Measurements from ENCODE around the gene RNU2-1.
"Not testable (repeated sequence)": the region's sequence is repeated elsewhere in the genome, so short reads cannot be mapped to it uniquely, and the experiment has no call there.

The RNU2-1 gene

DNA sequence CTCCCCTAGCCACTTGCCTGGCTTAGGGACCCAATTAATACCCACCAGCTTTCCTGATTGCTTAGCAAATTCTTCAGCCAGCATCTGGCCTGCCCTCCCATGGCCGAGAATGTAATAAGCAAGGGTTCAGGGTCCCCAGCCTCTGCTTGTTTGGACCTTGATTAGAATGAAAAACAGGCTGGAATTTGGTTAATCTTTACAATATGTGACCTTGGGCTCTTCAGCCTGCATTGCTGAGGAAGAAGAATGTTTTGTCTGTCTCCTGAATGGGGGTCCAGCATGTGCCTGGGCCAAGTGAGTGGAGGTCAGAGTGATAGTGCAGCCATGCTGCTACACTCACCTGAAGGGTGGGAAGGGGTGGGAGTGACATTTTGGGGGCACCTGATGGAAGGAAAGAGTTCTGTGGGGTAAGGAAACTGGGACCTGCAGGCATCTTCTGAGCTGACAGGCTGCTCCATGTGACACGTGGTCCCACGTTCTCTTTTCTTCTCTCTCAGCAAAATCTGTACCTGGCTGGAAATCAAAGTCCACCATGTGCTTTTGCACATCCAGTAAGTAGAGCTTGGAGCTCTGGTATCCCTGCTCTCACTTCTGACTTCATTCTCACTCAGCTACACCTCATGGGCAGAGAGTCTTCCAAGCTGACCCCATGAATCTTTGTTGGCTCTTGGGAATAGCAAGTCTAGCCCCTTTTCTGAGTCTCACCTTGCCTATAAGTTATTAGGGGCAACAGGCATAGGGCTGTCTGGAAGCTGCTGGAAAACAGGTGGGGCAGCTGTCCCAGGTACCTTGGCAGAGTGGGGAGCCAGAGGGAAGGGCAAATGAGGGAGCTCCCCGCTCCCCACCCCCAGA, 16.8 kb downstream of the RNU2-1 start:
- DNase-seq, result no peak

DNA sequence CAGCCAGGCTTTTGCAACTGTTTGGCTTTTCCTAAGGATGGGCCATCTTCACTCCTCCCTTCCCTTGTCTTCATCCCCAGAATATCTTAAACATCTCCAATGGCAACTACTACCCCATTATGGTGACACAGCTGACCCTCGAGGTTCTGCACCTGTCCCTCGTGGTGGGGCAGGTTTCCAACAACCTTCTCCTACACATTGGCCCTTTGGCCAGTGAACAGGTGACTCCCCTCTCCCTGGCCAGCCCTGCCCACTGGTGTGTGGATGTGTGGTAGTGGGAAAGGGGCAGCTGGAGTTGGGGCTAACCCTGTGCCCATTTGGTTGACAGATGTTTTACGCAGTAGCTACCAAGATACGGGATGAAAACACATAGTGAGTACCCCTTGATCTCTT, 17.4 kb downstream of the RNU2-1 start:
- no peak for DNase-seq

DNA sequence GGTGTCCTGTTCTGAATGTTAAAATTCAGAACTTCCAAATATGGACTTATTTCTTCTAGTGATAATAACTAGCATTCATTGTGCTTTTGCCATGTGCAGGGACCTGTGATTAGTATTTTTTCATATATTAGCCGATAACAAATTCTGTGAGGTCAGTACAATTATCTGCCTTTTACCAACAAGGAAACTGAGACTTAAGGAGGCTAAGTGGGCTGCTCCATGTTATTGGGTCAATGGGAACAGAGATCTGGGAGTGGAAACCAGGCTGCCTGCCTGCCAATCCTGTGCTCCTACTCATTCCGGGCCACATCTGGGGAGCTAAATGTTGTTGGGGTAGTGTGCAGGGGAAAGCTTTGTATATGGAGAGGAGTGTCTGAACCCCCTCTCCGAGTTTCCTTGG, 18.4 kb downstream of the RNU2-1 start:
- no peak for DNase-seq

DNA sequence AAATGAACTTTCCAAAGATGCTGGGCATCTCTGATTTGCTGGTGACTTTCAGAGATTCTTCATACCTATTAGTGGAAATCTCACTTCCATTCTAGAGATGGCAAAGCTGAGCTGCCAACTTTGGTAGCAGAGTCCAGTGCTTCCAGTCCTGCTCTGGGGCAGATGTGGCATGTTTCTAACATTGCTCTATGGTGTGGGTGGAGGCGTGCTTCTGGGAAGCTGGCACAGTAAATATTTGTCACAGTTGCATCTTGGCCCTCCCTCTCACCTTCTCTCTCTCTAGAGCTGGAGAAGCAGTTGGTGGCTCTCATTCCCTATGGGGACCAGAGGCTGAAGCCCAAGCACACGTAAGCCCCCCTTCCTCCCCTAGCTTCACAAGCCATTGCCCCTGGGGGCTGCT, 20.2 kb downstream of the RNU2-1 start:
- DNase-seq, result no peak

DNA sequence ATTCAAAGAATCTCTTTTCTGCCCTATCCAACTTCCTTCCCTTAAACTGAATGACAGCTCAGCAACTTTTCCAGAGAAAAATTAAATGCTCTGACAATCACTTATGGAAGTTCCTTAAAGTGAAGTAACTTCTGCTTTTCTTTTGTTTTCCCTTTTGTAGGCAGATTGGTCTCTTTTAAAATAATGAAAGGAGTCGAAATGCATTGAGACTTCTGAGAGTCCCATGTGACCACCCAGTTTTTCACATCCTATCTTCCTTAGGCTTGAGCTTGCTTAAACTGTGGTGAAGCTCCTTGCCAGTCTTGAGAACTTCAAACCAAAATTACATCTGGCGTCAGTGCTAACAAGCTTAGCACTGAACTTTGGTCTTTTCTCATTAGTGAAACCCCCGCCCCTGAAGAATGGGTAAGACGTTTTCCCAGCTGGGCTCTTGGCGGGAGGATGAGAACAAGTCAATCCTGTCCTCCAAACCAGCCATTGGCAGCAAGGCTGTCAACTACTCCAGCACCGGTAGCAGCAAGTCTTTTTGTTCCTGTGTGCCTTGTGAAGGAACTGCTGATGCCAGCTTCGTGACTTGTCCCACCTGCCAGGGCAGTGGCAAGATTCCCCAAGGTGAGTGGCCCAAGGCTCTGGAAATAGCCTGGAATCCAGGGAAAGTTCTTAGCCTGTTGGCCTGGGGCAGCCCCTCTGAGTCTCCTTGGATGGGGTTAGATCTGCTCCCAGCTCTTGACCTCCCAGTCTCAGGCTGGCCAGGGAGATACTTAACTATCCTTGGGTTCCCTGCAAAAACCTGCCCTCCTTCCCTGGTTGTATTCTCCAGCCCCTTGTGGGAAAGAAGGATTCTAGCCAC, 20.9 kb downstream of the RNU2-1 start:
- DNase-seq, result no peak

DNA sequence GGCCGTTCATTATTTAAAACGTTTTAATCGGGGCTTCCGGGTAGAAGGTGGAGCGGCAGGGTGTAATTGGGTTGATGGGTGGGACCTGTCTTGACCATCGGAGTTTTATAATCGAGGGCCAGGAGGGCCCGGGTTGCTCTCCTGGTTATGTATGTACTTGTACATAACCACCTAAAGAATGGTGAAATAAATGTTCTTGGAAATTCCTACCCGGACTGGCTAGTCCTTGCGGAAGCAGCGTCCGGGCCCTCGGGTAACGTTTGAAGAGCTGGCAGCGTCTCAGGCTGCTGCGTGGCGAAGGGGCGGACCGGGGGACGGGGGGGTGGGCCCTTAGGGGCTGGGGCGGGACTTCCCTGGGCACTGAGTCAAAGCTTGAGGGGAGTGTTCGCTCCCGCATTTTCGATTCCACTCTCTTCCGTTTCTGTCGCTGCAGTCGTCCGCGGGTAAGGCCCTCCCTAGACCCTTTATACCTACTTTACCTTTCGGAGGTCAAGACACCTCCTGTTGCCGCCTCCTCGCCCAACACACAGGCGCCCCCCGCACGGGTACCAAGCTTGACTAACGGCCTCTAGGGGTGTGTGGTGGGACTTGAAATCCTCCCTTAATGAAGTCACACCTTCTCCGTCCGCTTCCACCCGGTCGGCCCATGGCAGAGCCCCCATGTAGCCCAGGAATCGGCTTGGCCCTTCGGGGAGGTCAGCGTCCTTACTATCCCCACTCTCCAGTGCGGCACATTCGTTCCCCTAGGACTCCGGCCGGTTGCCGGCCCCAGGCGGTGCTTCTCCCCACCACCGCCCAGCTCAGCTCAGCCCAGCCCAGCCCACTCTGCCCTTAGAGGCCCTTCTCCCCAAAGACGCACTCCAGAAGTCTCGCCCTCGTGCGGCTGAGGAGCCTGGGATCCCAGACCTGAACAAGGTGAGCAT, 22.0 kb downstream of the RNU2-1 start, which contains the start of gene TMEM106A:
Gene TMEM106A (plus strand): TSS at position 396 of the 923 bp plus-strand sequence. CDS start 1,167 bp downstream, outside the sequence.
- peak in 46 of 56 donors; percentile 2 to 57 (median 26) for DNase-seq

DNA sequence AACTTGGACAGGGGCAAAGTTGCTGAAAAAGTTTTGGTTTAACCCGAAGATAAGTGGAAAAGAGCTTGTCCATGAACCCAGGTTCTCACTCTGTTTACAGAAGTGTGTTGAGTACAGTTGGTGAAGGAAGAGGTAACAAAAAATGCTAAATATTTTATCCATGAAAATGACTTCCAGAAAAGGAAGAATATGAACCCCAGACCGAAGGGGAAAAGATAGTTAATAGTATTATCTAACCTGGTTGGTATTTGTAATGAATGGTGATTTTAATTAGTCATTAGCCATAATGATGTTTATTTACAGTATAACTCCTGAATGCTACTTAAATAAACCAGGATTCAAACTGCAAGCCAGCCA, 22.7 kb downstream of the RNU2-1 start:
- no peak for DNase-seq

DNA sequence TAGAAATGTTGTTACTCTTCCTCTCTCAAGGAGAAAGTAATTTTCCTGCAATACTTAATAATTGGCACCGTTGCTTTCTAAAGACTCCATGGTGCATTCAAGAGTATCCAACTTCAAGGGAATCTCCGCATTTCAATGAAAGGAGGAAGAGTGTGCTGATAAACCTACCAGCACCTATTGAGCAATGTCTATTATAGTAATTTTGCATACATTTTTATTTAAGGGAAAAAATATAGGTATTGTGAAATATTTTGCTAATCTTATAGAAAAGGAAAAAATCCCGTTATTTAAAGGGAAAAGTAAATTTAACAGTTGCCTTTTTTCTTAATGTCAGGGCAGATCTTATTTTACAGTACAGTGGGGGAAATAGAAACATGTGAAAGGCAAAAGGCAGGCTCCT, 23.2 kb downstream of the RNU2-1 start:
- no peak for DNase-seq

DNA sequence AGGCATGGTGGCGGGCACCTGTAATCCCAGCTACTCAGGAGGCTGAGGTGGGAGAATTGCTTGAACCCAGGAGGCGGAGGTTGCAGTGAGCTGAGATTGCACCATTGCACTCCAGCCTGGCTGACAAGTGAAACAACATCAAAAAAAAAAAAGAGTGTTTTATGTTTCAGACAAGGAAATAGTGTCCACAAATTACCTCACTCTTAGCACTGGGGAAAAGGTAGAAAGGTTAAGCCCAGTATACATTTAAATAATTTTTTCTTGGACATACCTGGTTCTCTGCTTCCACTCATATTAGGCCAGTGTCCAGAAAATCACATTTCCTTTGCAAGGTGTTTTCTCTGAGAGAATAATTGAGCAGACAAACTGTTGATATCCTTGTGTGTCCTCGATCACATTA, 30.8 kb downstream of the RNU2-1 start:
- not testable (repeated sequence) for DNase-seq

DNA sequence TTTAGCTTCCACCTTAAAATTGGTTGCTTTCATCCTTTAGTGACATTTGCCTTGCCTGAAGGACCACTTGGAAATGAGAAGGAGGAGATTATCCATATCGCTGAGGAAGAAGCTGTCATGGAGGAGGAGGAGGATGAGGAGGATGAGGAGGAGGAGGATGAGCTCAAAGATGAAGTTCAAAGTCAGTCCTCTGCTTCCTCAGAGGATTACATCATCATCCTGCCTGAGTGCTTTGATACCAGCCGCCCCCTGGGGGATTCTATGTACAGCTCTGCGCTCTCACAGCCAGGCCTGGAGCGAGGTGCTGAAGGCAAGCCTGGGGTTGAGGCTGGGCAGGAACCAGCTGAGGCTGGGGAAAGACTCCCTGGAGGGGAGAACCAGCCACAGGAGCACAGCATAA, 33.6 kb downstream of the RNU2-1 start:
- DNase-seq, result no peak

DNA sequence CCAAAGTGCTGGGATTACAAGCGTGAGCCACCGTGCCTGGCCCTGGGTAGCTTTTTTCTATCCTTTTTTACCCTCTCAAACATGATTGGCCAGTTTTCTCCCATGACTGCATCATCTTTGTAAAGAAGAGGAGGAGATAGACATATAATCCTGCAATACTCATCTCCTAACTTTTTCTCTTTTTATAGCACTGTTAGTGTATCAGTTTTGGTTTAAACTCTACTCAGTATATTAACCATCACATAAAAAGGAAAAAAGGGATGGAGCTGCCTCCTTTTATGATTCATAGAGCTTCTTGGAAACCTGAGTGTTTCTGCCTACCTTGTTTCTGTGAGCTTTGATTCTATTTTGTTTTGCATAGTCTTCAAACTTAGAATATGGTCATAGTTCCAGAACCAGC, 34.1 kb downstream of the RNU2-1 start:
- no peak for DNase-seq

DNA sequence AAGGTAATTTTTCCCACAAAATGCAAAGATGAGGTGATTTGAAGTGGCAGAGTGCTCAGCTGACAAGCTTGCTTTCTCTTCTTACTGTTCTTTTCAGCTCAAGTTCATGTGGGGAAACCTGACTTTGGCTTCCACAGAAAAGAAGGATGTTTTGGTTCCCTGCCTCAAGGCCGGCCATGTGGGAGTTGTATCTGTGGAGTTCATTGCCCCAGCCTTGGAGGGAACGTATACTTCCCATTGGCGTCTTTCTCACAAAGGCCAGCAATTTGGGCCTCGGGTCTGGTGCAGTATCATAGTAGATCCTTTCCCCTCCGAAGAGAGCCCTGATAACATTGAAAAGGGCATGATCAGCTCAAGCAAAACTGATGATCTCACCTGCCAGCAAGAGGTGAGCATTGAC, 40.5 kb downstream of the RNU2-1 start:
- no peak for DNase-seq

DNA sequence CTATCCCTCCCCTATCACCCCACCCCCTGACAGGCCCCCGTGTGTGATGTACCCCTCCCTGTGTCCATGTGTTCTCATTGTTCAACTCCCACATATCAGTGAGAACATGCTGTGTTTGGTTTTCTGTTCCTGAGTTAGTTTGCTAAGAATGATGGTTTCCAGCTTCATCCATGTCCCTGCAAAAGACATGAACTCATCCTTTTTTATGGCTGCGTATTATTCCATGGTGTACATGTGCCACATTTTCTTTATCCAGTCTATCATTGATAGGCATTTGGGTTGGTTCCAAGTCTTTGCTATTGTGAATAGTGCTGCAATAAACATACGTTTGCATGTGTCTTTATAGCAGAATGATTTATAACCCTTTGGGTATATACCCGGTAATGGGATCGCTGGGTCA, 47.1 kb downstream of the RNU2-1 start:
- not testable (repeated sequence) for DNase-seq

DNA sequence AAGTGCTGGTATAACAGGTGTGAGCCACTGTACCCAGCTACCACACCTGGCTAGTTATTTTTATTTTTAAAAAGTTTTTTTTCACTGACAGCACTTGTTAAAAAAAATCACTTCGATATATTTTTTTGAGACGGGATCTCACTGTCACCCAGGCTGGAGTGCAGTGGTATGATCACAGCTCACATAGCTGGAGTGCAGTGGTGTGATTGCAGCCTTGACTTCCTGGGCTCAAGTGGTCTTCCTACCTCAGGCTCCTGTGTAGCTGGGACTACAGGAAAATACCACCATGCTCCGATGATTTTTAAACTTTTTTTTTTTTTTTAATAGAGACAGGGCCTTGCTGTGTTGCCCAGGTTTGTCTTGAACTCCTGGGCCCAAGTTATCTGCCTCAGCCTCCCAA, 49.9 kb downstream of the RNU2-1 start:
- DNase-seq, result no peak

All from amygdala (tissue), 56 donors.